Measurements from ENCODE around the gene S100A2.

S100A2 gene

DNA sequence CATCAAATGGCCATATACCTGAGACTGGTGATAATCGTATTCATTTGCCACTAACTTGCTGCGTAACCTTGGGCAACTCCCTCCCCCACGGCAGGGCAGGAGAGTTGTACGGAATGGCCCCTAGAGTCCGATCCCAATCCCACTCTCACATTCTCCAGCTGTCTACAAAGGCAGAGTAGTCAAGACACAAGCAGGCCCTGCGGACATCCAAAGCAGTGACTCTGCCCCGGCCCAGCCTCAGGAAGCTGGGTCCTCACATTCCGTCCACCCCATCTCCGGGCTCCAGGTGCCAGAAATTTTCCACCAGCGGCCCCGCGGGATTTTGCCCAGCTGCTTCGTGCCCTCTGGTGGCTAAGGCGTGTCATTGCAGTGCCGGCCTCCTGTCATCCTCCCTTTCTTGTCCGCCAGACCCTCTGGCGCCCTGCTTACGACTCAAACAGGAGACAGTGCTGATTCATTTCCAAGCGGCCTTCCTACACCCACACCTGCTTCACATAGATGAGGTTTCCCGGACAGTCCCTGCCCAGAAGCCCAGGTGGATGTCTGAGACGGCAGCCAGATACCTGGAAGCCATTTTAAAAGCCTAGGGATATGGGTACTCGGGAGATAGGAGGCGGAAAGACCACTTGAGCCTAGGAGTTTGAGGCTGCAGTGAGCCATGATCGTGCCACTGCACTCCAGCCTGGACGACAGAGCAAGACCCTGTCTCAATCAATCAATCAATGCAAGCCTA is 2.9 kb upstream of the S100A2 start:
- TF ChIP-seq, protein P1, sequence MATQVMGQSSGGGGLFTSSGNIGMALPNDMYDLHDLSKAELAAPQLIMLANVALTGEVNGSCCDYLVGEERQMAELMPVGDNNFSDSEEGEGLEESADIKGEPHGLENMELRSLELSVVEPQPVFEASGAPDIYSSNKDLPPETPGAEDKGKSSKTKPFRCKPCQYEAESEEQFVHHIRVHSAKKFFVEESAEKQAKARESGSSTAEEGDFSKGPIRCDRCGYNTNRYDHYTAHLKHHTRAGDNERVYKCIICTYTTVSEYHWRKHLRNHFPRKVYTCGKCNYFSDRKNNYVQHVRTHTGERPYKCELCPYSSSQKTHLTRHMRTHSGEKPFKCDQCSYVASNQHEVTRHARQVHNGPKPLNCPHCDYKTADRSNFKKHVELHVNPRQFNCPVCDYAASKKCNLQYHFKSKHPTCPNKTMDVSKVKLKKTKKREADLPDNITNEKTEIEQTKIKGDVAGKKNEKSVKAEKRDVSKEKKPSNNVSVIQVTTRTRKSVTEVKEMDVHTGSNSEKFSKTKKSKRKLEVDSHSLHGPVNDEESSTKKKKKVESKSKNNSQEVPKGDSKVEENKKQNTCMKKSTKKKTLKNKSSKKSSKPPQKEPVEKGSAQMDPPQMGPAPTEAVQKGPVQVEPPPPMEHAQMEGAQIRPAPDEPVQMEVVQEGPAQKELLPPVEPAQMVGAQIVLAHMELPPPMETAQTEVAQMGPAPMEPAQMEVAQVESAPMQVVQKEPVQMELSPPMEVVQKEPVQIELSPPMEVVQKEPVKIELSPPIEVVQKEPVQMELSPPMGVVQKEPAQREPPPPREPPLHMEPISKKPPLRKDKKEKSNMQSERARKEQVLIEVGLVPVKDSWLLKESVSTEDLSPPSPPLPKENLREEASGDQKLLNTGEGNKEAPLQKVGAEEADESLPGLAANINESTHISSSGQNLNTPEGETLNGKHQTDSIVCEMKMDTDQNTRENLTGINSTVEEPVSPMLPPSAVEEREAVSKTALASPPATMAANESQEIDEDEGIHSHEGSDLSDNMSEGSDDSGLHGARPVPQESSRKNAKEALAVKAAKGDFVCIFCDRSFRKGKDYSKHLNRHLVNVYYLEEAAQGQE (IDR thresholded peaks at IDR 0.05; ENCODE audit: insufficient replicate concordance, low read depth): no peak
- TF ChIP-seq, protein P2, sequence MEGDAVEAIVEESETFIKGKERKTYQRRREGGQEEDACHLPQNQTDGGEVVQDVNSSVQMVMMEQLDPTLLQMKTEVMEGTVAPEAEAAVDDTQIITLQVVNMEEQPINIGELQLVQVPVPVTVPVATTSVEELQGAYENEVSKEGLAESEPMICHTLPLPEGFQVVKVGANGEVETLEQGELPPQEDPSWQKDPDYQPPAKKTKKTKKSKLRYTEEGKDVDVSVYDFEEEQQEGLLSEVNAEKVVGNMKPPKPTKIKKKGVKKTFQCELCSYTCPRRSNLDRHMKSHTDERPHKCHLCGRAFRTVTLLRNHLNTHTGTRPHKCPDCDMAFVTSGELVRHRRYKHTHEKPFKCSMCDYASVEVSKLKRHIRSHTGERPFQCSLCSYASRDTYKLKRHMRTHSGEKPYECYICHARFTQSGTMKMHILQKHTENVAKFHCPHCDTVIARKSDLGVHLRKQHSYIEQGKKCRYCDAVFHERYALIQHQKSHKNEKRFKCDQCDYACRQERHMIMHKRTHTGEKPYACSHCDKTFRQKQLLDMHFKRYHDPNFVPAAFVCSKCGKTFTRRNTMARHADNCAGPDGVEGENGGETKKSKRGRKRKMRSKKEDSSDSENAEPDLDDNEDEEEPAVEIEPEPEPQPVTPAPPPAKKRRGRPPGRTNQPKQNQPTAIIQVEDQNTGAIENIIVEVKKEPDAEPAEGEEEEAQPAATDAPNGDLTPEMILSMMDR (IDR thresholded peaks at IDR 0.05; ENCODE audit: insufficient read depth, low read length): peak; percentile 98
- Histone ChIP-seq H3K27me3 (ENCODE audit: insufficient read depth, poor library complexity, severe bottlenecking) (no peaks in the 10 kb centered on the region), H3K4me3 (replicated peaks; ENCODE audit: insufficient read depth, low read length) (peak overlapping the region; percentile 20), H3K27ac (replicated peaks) (no peak overlapping the region)
- peak; percentile 64 to 78 for DNase-seq (ENCODE audit: low read depth in 1 of 2, low spot score in 1 of 2)

GRCh38 chr1:153567621-153568366 is 2.1 kb upstream of the S100A2 start:
- no peak for DNase-seq (ENCODE audit: low read depth in 1 of 2, low spot score in 1 of 2)
- peak overlapping the region; percentile 79 for H3K27ac ChIP-seq (replicated peaks)
- H3K4me3 ChIP-seq (replicated peaks; ENCODE audit: insufficient read depth, low read length): no peak overlapping the region
- TF ChIP-seq, protein P1 (IDR thresholded peaks at IDR 0.05; ENCODE audit: insufficient replicate concordance, low read depth): no peak
- TF ChIP-seq, protein P2 (IDR thresholded peaks at IDR 0.05; ENCODE audit: insufficient read depth, low read length): no peak
- TF ChIP-seq POLR2AphosphoS5 (IDR thresholded peaks at IDR 0.05; ENCODE audit: low read depth): no peak
- TF ChIP-seq GABPA (IDR thresholded peaks at IDR 0.05; ENCODE audit: low read depth): no peak
- H3K27me3 ChIP-seq (ENCODE audit: insufficient read depth, poor library complexity, severe bottlenecking): no peaks in the 10 kb centered on the region

DNA sequence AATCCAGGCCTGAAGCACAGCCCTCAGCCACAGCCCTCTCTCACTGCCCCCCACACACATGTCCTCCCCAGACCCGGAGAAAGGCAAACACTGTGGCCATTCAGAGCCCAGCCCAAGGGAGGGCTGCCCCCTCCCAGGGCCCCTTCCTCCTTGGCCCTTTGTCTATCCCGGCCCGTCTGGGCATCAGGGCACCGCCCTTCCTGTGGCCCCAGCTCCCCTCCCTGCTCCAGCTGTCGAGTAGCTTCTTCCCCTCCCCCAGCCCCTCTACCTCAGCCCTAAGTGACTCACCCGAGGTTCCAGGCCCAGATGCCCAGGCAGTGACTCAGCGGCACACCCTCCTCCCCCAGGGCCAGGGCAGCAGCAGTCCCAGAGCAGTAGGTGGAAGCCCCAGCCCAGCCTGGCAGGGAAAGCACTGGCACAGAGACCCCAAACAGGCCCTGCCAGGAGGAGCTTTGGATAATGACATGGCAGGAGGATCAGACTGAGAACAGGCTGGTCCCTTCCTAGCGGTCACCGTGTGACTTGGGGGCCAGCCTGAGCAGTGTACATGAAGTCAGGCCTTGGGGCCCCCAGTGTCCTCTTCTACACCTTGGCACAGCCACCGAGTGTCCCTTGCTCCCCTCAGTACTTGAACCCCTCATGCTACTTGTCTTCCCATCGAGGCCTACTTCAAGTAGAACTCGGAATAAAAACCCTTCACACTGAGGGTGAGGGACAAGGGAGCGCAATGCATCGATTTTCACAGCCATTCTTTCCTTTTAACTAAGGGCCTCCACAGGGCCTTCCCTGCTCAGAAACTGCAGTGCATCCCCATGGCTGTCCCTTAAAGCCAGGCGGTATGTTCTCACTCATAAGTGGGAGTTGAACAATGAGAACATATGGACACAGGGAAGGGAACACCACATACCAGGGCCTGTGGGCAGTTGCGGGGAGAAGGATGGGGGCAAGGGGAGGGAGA is 1.0 kb upstream of the S100A2 start:
- no peak overlapping the region for H3K4me3 ChIP-seq (replicated peaks; ENCODE audit: insufficient read depth, low read length)
- H3K27ac ChIP-seq (replicated peaks): peak overlapping the region; percentile 79
- DNase-seq (ENCODE audit: low read depth in 1 of 2, low spot score in 1 of 2): peak; percentile 97
- no peaks in the 10 kb centered on the region for H3K27me3 ChIP-seq (ENCODE audit: insufficient read depth, poor library complexity, severe bottlenecking)
- 0 out of 2 replicates have a peak, but pooled peaks have one; percentile 10 for TF ChIP-seq SPI1 (IDR thresholded peaks at IDR 0.05; ENCODE audit: borderline replicate concordance, low read depth)
- TF ChIP-seq, protein P1 (IDR thresholded peaks at IDR 0.05; ENCODE audit: insufficient replicate concordance, low read depth): no peak
- no peak for TF ChIP-seq GABPA (IDR thresholded peaks at IDR 0.05; ENCODE audit: low read depth)
- TF ChIP-seq, protein P2 (IDR thresholded peaks at IDR 0.05; ENCODE audit: insufficient read depth, low read length): no peak
- TF ChIP-seq POLR2AphosphoS5 (IDR thresholded peaks at IDR 0.05; ENCODE audit: low read depth): peak; percentile 82

Measured in HL-60 (cell line).